ENCODE results near the gene MYF5. TPM values are rescaled to one million over a fixed set of nuclear protein-coding genes. Genes with fewer than 3 reads are reported as not detected.

The MYF5 gene
- total RNA-seq, 4 donors from 2014 or later: not detected

DNA sequence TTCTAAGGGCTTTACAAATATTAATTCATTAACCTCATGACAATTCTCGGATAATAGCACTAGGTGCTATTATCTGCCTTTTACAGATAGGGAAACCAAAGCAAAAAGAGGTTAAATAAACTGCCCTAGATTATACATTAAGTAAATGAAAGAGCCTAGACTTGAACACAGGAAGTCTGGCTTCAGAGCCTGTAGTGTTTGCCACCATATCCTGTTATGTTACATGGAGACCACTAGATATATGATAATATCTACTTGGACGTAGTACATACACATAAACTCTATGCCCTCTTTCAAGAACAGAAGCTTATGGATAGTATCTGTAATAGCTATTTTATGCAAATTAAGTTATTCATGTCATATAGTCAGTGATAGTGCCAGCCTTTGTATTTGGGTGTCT is 26.2 kb upstream of the MYF5 start:
- 59% methylated on average over 2 of the region's 2 CpGs for WGBS
- no peak for DNase-seq (ENCODE audit: low spot score in 2 of 2)
- H3K27me3 ChIP-seq: no peaks in the 10 kb centered on the region
- H3K4me3 ChIP-seq: no peak overlapping the region
- no peaks in the 10 kb centered on the region for H3K9me3 ChIP-seq
- TF ChIP-seq POLR2A (IDR thresholded peaks at IDR 0.05): no peak
- TF ChIP-seq, protein P1, sequence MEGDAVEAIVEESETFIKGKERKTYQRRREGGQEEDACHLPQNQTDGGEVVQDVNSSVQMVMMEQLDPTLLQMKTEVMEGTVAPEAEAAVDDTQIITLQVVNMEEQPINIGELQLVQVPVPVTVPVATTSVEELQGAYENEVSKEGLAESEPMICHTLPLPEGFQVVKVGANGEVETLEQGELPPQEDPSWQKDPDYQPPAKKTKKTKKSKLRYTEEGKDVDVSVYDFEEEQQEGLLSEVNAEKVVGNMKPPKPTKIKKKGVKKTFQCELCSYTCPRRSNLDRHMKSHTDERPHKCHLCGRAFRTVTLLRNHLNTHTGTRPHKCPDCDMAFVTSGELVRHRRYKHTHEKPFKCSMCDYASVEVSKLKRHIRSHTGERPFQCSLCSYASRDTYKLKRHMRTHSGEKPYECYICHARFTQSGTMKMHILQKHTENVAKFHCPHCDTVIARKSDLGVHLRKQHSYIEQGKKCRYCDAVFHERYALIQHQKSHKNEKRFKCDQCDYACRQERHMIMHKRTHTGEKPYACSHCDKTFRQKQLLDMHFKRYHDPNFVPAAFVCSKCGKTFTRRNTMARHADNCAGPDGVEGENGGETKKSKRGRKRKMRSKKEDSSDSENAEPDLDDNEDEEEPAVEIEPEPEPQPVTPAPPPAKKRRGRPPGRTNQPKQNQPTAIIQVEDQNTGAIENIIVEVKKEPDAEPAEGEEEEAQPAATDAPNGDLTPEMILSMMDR (IDR thresholded peaks at IDR 0.05): no peak
- TF ChIP-seq EP300 (IDR thresholded peaks at IDR 0.05): no peak
- TF ChIP-seq POLR2AphosphoS5 (IDR thresholded peaks at IDR 0.05): no peak
- no peaks in the 10 kb centered on the region for H3K4me1 ChIP-seq
- H3K36me3 ChIP-seq: no peaks in the 10 kb centered on the region
- no peak overlapping the region for H3K27ac ChIP-seq

DNA sequence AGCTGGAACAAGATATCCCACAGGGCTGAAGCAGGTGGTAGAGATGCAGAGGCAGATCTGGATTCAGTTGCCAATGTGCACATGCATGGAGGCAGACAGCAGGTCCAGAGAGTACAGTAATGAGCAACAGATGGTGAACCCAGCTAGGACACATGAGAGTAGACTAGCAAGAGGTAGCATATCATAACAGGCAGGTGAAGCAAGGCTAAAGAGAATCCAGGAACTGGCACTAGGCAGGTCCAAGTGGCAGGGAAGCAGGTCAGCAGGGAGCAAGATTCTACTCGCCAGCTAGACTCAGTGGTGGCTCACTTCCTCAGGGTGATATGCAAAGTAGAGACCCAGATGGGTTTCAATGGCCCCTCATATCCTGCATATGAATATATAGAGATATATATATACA is 24.6 kb upstream of the MYF5 start:
- no peak overlapping the region for H3K27ac ChIP-seq
- no peaks in the 10 kb centered on the region for H3K9me3 ChIP-seq
- H3K27me3 ChIP-seq: no peaks in the 10 kb centered on the region
- H3K4me1 ChIP-seq: no peaks in the 10 kb centered on the region
- WGBS: 89% methylated on average over 1 of the region's 1 CpG
- TF ChIP-seq POLR2A (IDR thresholded peaks at IDR 0.05): no peak
- TF ChIP-seq, protein P1 (IDR thresholded peaks at IDR 0.05): no peak
- TF ChIP-seq EP300 (IDR thresholded peaks at IDR 0.05): no peak
- no peak for TF ChIP-seq POLR2AphosphoS5 (IDR thresholded peaks at IDR 0.05)
- no peaks in the 10 kb centered on the region for H3K36me3 ChIP-seq
- no peak overlapping the region for H3K4me3 ChIP-seq
- no peak for DNase-seq (ENCODE audit: low spot score in 2 of 2)

DNA sequence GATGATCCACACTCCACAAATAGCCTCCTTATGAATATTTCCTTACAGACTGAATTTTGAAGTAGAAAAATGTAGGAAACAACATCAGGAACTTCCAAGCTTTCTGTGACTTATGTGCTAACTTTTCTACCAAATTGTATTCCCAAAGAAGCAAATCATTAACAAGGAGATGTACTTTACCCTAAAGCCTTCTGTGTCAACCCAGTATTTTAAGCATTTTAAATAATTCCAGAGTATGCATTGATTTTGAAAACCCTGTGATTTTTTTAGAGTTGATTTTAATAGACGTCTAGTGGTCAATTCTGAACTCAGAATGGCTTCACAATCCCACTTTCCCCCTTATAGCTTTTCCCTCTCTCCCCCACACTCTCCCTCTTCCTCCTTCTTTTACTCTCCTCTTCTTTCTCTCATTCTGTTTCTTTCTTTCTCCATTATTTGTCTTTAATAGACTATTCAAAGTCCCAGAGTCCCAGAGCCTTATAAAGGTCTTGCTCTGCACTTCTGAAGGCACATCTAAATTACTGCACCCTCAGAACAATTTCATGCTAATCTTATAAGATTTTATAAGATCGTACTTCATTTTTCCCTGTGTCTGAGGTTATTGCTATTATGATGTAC is 19.3 kb upstream of the MYF5 start:
- Histone ChIP-seq H3K27ac (no peak overlapping the region), H3K27me3 (no peaks in the 10 kb centered on the region), H3K4me1 (no peaks in the 10 kb centered on the region), H3K4me3 (no peak overlapping the region), H3K36me3 (no peaks in the 10 kb centered on the region), H3K9me3 (no peaks in the 10 kb centered on the region)
- TF ChIP-seq EP300 (IDR thresholded peaks at IDR 0.05) (no peak), POLR2A (IDR thresholded peaks at IDR 0.05) (no peak), POLR2AphosphoS5 (IDR thresholded peaks at IDR 0.05) (no peak)
- TF ChIP-seq, protein P1 (IDR thresholded peaks at IDR 0.05): no peak
- 65% methylated on average over 2 of the region's 2 CpGs for WGBS
- DNase-seq (ENCODE audit: low spot score in 2 of 2): no peak

DNA sequence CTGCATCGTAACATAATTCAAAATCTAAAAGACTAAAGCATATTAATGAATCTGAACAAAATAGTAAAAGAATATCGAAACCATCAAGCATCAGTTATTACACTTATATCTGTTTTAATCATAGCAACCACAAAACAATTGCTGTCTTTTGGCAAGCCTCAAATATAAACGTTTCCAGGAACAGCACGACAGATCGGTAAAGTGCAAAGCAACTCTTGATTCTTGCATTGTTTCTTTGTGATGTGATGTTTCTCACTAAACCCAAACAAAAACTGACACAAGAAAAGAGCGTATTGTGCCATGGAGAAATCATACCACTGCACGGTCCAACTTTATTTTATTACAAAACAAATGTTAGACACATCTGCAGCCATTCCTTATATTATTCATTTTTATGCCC is 18.5 kb upstream of the MYF5 start:
- 64% methylated on average over 7 of the region's 7 CpGs for WGBS
- no peak for TF ChIP-seq POLR2A (IDR thresholded peaks at IDR 0.05)
- TF ChIP-seq POLR2AphosphoS5 (IDR thresholded peaks at IDR 0.05): no peak
- TF ChIP-seq EP300 (IDR thresholded peaks at IDR 0.05): no peak
- TF ChIP-seq, protein P1 (IDR thresholded peaks at IDR 0.05): no peak
- no peaks in the 10 kb centered on the region for H3K27me3 ChIP-seq
- no peak overlapping the region for H3K4me3 ChIP-seq
- no peaks in the 10 kb centered on the region for H3K36me3 ChIP-seq
- no peaks in the 10 kb centered on the region for H3K4me1 ChIP-seq
- H3K9me3 ChIP-seq: no peaks in the 10 kb centered on the region
- H3K27ac ChIP-seq: no peak overlapping the region
- no peak for DNase-seq (ENCODE audit: low spot score in 2 of 2)

DNA sequence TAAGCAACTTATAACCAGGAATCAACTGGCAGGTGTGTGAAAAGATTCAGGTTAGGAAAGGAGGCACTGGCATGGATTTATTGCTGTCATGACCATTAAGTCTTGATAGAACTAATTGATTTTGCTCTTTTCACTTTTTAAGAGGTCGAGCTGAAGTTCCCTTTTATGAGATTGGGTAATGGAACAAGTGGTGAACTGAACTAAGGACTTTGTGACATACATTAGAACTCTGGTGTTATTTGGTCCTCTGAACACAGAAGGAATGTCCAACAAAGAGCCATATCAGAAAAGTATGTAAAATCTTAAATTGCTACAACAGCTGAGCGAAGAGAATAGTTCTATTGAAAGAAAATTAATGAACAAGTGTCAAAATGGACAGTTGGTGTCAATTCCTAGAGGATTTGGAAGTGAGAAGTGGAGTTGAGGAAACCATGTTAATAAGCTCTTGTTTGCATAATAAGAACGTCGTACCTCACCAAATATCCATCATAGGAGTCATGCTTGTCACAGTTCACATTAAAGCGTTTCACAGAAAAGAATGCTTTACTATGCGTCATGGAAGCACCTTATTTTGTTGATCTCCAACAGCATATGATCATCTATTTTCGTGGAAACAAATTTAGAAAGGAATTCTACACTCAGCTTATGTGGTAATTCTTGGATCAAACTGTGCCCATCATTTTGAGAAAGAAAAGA is 17.7 kb upstream of the MYF5 start:
- Histone ChIP-seq H3K4me1 (no peaks in the 10 kb centered on the region), H3K36me3 (no peaks in the 10 kb centered on the region), H3K9me3 (no peaks in the 10 kb centered on the region), H3K27me3 (no peaks in the 10 kb centered on the region), H3K4me3 (no peak overlapping the region), H3K27ac (no peak overlapping the region)
- WGBS: 70% methylated on average over 7 of the region's 7 CpGs
- no peak for DNase-seq (ENCODE audit: low spot score in 2 of 2)
- TF ChIP-seq EP300 (IDR thresholded peaks at IDR 0.05) (no peak), POLR2A (IDR thresholded peaks at IDR 0.05) (no peak), POLR2AphosphoS5 (IDR thresholded peaks at IDR 0.05) (no peak)
- TF ChIP-seq, protein P1 (IDR thresholded peaks at IDR 0.05): no peak
